HFFc6 (cell line): ENCODE results near the gene MLST8. TPM values are rescaled to one million over a fixed set of nuclear protein-coding genes. Genes with fewer than 3 reads are reported as not detected.
A peak's percentile ranks its signal among the peaks of the same experiment; 100 is the strongest.

Experiments used
- DNase-seq: peaks from one replicate; pipeline ENCODE4 v3.0.0-alpha.2; 2018
- H3K27ac Mint-ChIP-seq: 2 replicates; pipeline ENCODE4 v1.8.0; 2020; ENCODE audit warnings: mild to moderate bottlenecking, mixed read lengths
- H3K27me3 Mint-ChIP-seq: 2 replicates; pipeline ENCODE4 v1.8.0; 2021; ENCODE audit warnings: mild to moderate bottlenecking, moderate library complexity, mixed read lengths; ENCODE audit not compliant: insufficient read depth
- H3K36me3 Mint-ChIP-seq: 2 replicates; pipeline ENCODE4 v1.8.0; 2021; ENCODE audit warnings: low read depth, mixed read lengths
- H3K4me1 Mint-ChIP-seq: 2 replicates; pipeline ENCODE4 v1.8.0; 2020; ENCODE audit warnings: low read depth, mixed read lengths
- H3K4me3 Mint-ChIP-seq: 2 replicates; pipeline ENCODE4 v1.8.0; 2020; ENCODE audit warnings: mild to moderate bottlenecking, moderate library complexity, mixed read lengths
- H3K9me3 Mint-ChIP-seq: 2 replicates; pipeline ENCODE4 v1.8.0; 2020; ENCODE audit warnings: mild to moderate bottlenecking, mixed read lengths
- total RNA-seq, 6 experiments: library from RNA; stranded (reverse); fragmentation: NEBNext Ultra II Directional; extraction: Animal tissue kit (Norgen Biotek cat#: 25700); gene quantifications; 2 replicates in 1 of 6; 3 replicates in 5 of 6; pipeline ENCODE4 v1.2.3, GENCODE V29; 2021
- TF ChIP-seq, protein P1 (sequence below): fragments of 200-600 bp; sonication (generic); IDR thresholded peaks from 2 replicates; pipeline ENCODE4 v1.5.0; 2021; ENCODE audit warnings: antibody characterized with exemption, mild to moderate bottlenecking

Gene MLST8
- total RNA-seq, 6 experiments from 2014 or later, result 32.7 to 39.4 (median 37.5) TPM

DNA sequence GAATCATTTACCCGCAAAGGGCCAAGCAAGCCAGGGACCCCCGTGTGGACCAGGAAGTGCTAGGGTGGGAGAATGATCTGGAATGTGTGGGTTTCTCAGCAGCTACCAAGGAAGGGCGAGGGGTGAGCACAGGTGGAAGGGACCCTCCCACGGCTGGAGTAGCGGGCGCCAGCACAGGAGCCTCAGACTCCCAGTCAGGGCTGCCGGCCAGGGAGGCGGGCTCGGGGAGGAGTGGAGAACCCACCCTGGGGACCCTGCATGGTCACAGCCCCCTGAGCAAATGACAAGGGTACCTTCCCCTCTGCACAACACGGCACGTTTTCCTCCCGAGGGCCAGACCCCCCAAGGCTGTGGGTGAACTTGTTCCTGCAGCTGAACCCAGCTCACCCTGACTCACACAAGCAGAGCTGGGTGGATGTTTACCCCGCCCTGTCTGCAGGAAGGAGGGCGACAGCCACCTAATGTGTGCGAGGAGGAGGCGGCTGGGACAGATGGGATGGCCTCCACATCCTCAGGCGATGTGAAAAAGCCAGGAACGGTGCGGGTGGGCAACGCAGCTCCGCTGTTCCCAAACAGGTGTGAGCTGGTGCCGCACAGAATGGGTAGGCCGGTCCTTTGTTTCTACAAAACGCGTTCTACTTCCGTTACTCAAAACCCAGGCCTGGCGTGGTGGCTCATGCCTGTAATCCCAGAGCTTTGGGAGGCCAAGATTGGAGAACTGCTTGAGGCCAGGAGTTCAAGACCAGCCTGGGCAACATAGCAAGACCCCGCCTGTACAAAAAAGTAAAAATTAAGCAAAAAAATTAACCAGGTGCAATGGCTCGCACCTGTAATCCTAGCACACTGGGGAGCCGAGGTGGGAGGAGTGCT is 39.9 kb downstream of the MLST8 start:
- TF ChIP-seq, protein P1, sequence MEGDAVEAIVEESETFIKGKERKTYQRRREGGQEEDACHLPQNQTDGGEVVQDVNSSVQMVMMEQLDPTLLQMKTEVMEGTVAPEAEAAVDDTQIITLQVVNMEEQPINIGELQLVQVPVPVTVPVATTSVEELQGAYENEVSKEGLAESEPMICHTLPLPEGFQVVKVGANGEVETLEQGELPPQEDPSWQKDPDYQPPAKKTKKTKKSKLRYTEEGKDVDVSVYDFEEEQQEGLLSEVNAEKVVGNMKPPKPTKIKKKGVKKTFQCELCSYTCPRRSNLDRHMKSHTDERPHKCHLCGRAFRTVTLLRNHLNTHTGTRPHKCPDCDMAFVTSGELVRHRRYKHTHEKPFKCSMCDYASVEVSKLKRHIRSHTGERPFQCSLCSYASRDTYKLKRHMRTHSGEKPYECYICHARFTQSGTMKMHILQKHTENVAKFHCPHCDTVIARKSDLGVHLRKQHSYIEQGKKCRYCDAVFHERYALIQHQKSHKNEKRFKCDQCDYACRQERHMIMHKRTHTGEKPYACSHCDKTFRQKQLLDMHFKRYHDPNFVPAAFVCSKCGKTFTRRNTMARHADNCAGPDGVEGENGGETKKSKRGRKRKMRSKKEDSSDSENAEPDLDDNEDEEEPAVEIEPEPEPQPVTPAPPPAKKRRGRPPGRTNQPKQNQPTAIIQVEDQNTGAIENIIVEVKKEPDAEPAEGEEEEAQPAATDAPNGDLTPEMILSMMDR, result no peak
- no peak overlapping the region for H3K4me3 Mint-ChIP-seq
- H3K27ac Mint-ChIP-seq, result no peak overlapping the region
- DNase-seq, result no peak
- H3K36me3 Mint-ChIP-seq, result peaks cover 14% of the 10 kb centered on the region
- peaks cover 3% of the 10 kb centered on the region; the same call in 1 of the 2 replicates for H3K4me1 Mint-ChIP-seq
- no peaks in the 10 kb centered on the region for H3K27me3 Mint-ChIP-seq
- H3K9me3 Mint-ChIP-seq, result no peaks in the 10 kb centered on the region

- Mint-ChIP-seq H3K4me1 (peaks cover 9% of the 10 kb centered on the region; the same call in 1 of the 2 replicates), H3K27ac (no peak overlapping the region), H3K36me3 (peaks cover 14% of the 10 kb centered on the region), H3K4me3 (no peak overlapping the region), H3K27me3 (no peaks in the 10 kb centered on the region), H3K9me3 (no peaks in the 10 kb centered on the region)
- DNase-seq, result no peak
- TF ChIP-seq, protein P1, result no peak
These were observed 41.1 kb downstream of the MLST8 start for GRCh38 chr16:2246301-2246885.

DNA sequence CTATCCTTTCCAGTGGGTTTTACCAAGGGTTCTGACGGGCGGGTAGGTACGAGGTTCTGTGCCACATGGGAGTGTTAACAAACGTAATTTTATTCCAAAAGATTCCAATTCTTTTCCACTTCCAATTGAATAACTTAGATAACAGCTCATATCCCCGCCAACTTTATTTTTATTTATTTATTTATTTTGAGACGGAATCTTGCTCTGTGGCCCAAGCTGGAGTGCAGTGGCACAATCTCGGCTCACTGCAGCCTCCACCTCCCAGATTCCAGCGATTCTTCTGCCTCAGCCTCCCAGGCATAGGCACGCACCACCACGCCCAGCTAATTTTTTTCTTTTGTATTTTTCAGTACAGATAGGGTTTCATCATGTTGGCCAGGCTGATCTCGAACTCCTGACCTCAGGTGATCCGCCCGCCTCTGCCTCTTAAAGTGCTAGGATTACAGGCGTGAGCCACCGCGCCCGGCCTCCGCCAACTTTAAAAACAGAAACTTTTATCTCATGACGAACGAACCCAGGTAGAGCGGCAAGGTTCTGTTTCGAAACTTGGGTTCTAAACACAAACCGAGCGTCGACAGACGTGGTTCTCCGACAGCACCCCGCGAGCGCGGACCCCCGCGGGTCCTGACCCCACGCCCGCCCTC is 45.5 kb downstream of the MLST8 start:
- TF ChIP-seq, protein P1, result no peak
- H3K4me3 Mint-ChIP-seq, result peak overlapping the region; percentile 97
- peak overlapping the region; percentile 86 for H3K27ac Mint-ChIP-seq
- no peaks in the 10 kb centered on the region for H3K27me3 Mint-ChIP-seq
- peak; percentile 26 for DNase-seq
- H3K36me3 Mint-ChIP-seq, result peaks cover 23% of the 10 kb centered on the region
- H3K9me3 Mint-ChIP-seq, result no peaks in the 10 kb centered on the region
- H3K4me1 Mint-ChIP-seq, result peaks cover 24% of the 10 kb centered on the region

DNA sequence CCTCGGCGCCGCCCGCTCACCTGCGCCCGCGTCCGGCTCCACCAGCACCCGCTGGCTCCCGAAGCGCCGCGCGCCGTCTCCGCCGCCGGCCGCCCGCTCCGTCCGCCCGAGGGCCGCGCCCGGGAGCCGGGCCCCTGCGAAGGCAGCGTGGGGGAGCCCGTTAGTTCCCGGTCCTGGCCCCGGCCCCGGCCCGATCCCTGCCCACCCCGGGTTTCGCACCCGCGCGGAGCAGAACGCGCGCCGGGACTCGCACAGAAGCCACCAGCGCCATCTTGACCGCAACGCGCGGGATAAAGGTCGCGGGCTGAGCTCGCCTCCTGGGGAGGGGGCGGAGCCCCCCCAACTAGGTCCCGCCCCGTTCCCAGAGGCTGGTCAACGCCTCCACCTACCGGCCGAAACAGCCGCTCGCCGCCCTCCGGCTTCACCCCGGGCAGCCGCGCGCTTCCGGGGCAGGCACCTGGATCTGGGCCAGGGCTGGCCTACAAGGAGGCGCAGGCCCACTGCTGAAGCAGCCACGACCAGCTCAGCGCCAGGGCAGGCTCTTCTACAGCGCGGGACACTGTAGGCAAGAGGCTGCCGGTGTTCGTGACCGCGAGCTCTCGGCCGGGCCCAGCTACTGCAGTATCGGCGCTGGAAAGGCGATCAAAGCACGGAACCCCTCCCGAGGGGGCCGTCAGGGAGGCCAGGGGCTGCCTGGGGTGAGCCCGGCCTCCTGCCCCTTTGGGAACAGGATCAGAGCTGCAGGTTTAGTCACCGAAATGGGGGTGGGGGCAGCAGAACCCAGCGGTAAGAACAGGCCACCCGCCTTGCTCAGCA is 46.2 kb downstream of the MLST8 start, which contains the start of gene ECI1:
TSS of gene ECI1 (minus strand) at position 292 of the 816 bp plus-strand sequence. CDS start at position 271, 21 bp downstream.
- H3K4me1 Mint-ChIP-seq, result peaks cover 24% of the 10 kb centered on the region
- H3K27me3 Mint-ChIP-seq, result no peaks in the 10 kb centered on the region
- DNase-seq, result peak; percentile 95
- H3K4me3 Mint-ChIP-seq, result peak within 1 kb of the TSS; percentile 97
- H3K36me3 Mint-ChIP-seq, result peaks cover 25% of the 10 kb centered on the region
- TF ChIP-seq, protein P1, result peak; percentile 78
- H3K9me3 Mint-ChIP-seq, result no peaks in the 10 kb centered on the region
- peak within 1 kb of the TSS; percentile 86 for H3K27ac Mint-ChIP-seq

DNA sequence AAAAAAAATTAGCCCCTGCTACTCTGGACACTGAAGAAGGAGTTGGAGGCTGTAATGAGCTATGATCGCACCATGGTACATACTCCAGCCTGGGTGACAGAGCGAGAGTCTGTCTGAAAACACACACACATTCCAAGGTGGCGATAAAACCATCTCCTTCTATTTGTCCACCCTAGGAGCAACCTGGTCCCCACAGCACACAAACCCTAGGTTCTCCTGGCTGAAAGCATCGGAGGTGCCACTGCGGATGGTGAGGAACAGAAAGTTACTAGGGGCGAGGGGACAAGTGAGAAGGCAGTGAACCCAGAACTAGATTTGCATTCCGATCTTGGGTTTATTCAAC is 47.5 kb downstream of the MLST8 start:
- peaks cover 24% of the 10 kb centered on the region for H3K4me1 Mint-ChIP-seq
- no peak for DNase-seq
- H3K27me3 Mint-ChIP-seq, result no peaks in the 10 kb centered on the region
- peak overlapping the region; percentile 79 for H3K27ac Mint-ChIP-seq
- H3K9me3 Mint-ChIP-seq, result no peaks in the 10 kb centered on the region
- H3K4me3 Mint-ChIP-seq, result no peak overlapping the region
- peaks cover 30% of the 10 kb centered on the region for H3K36me3 Mint-ChIP-seq
- TF ChIP-seq, protein P1, result no peak
